Naive thymus-derived CD4-positive, alpha-beta T cell (primary cell): ENCODE data around the gene SYDE2. TPM values are rescaled to one million over a fixed set of nuclear protein-coding genes. Genes with fewer than 3 reads are reported as not detected.
"Not testable (repeated sequence)": the region's sequence is repeated elsewhere in the genome, so short reads cannot be mapped to it uniquely, and the experiment has no call there.

Experiments used
- ATAC-seq: fragments of 150-1000 bp; cut with Tn5 transposase; 2 replicates; pipeline ENCODE4 v1.10.0; 2021; ENCODE audit warnings: mild to moderate bottlenecking, moderate library complexity
- CTCF ChIA-PET: fragments of 350-600 bp; sonication (Branson Sonifier 250); formaldehyde crosslinking; loops from one replicate; lab custom pipeline; 2021; ENCODE audit warnings: antibody characterized with exemption; lab: Charles Lee
- POLR2A ChIA-PET: fragments of 350-600 bp; sonication (Branson Sonifier 250); formaldehyde crosslinking; loops from one replicate; lab custom pipeline; 2021; ENCODE audit warnings: antibody characterized with exemption, inconsistent platforms; lab: Charles Lee
- DNase-seq, 9 donors: peaks; one replicate each; pipeline versions ENCODE4 v3.0.0 to v3.0.0-alpha.2; 2020 to 2022; ENCODE audit warnings: mixed read lengths in 1 of 9
- H3K27ac ChIP-seq: one replicate; pipeline ENCODE4 v1.7.0; 2013; ENCODE audit warnings: mild to moderate bottlenecking, low read depth, low read length, moderate library complexity
- H3K27me3 ChIP-seq, 2 donors: one replicate each; pipeline ENCODE4 v1.7.0; 2013; ENCODE audit warnings: low read length in 2 of 2, mild to moderate bottlenecking in 2 of 2, moderate library complexity in 2 of 2; ENCODE audit not compliant: control insufficient read depth in 2 of 2, insufficient read depth in 2 of 2
- H3K36me3 ChIP-seq, 3 experiments: 1 replicate in 2 of 3; 2 replicates in 1 of 3; pipeline ENCODE4 v1.7.0; 2013; ENCODE audit warnings: low read length in 3 of 3, mild to moderate bottlenecking in 3 of 3, moderate library complexity in 1 of 3; ENCODE audit not compliant: insufficient read depth in 3 of 3, control insufficient read depth in 2 of 3
- H3K4me1 ChIP-seq, 2 donors: one replicate each; pipeline ENCODE4 v1.7.0; 2013; ENCODE audit warnings: low read length in 2 of 2, mild to moderate bottlenecking in 2 of 2, moderate library complexity in 1 of 2; ENCODE audit not compliant: control insufficient read depth in 2 of 2, insufficient read depth in 2 of 2
- H3K4me3 ChIP-seq: 2 replicates; pipeline ENCODE4 v1.7.0; 2013; ENCODE audit warnings: mild to moderate bottlenecking, low read length
- H3K9me3 ChIP-seq, 3 experiments: 1 replicate in 2 of 3; 2 replicates in 1 of 3; pipeline ENCODE4 v1.7.0; 2013; ENCODE audit warnings: low read length in 3 of 3; ENCODE audit not compliant: control insufficient read depth in 2 of 3
- H3K27ac Mint-ChIP-seq, 9 donors: one replicate each; pipeline ENCODE4 v1.8.0; 2020 to 2022; ENCODE audit warnings: mixed read lengths in 9 of 9, mild to moderate bottlenecking in 8 of 9, moderate library complexity in 5 of 9, inconsistent platforms in 2 of 9
- H3K27me3 Mint-ChIP-seq, 5 donors: one replicate each; pipeline ENCODE4 v1.8.0; 2021 to 2022; ENCODE audit warnings: mixed read lengths in 5 of 5, mild to moderate bottlenecking in 1 of 5
- H3K36me3 Mint-ChIP-seq, 5 donors: one replicate each; pipeline ENCODE4 v1.8.0; 2020 to 2022; ENCODE audit warnings: mixed read lengths in 5 of 5, mild to moderate bottlenecking in 3 of 5, inconsistent platforms in 1 of 5
- H3K4me1 Mint-ChIP-seq, 7 donors: one replicate each; pipeline ENCODE4 v1.8.0; 2020 to 2022; ENCODE audit warnings: mixed read lengths in 7 of 7, mild to moderate bottlenecking in 3 of 7, inconsistent platforms in 1 of 7
- H3K4me3 Mint-ChIP-seq, 10 donors: one replicate each; pipeline ENCODE4 v1.8.0; 2020 to 2022; ENCODE audit warnings: mild to moderate bottlenecking in 10 of 10, mixed read lengths in 10 of 10, moderate library complexity in 6 of 10, inconsistent platforms in 2 of 10
- H3K9me3 Mint-ChIP-seq, 11 donors: one replicate each; pipeline ENCODE4 v1.8.0; 2020 to 2022; ENCODE audit warnings: mixed read lengths in 11 of 11, mild to moderate bottlenecking in 4 of 11, inconsistent platforms in 1 of 11, moderate library complexity in 1 of 11
- intact Hi-C, 2 donors: fragments of 100-400 bp; cut with micrococcal nuclease; formaldehyde crosslinking; loops; one replicate each; pipeline ENCODE4 v1.15.1; 2023
- polyA plus RNA-seq, 2 donors: library from polyadenylated mRNA; unstranded; fragments of 300-500 nt; fragmentation: Illumina TruSeq; gene quantifications; one replicate each; pipeline ENCODE4 v1.2.3, GENCODE V29; 2021
- total RNA-seq, 6 experiments: library from RNA in 5 of 6; stranded (reverse) in 5 of 6; gene quantifications; 1 replicate in 5 of 6; 2 replicates in 1 of 6; pipeline ENCODE4 v1.2.3 and lab custom pipeline; 2021 to 2026

SYDE2 gene
- total and polyA plus RNA-seq, 7 experiments from 2014 or later = 1.2 to 9.1 (median 5.7) TPM

DNA sequence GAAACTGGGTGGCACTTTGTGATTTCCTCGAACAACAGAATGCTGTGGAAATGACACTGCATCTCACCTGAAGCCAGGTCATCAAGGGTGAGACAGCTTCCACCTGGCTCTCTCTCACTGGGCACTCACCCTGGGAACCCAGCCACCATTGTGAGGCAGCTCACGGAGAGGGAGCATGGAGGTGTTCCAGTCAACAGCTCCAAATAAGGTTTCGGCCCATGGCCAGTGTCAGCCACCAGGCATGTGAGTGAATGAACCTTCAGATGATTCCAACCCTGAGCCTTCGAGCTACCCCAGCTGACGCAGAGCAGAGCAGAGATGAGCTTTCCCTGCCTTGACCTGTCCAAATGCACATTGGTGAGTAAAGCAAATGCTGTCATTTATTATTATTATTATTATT is 58.1 kb downstream of the SYDE2 start:
- no peaks in the 10 kb centered on the region for H3K4me1 ChIP-seq
- Mint-ChIP-seq H3K27ac (no peak overlapping the region), H3K4me3 (no peak overlapping the region), H3K27me3 (peaks cover 0 to 5% (median 0%) of the 10 kb centered on the region in 5 donors), H3K36me3 (peaks cover 0 to 2% (median 0%) of the 10 kb centered on the region in 5 donors), H3K9me3 (peaks cover 0 to 2% (median 0%) of the 10 kb centered on the region in 11 donors), H3K4me1 (peaks cover 0 to 8% (median 0%) of the 10 kb centered on the region in 7 donors)
- no peaks in the 10 kb centered on the region for H3K36me3 ChIP-seq
- intact Hi-C loops = no loop called here
- DNase-seq = no peak
- H3K27ac ChIP-seq = no peak overlapping the region
- no peak for ATAC-seq
- H3K9me3 ChIP-seq = no peaks in the 10 kb centered on the region
- H3K27me3 ChIP-seq = no peaks in the 10 kb centered on the region
- POLR2A ChIA-PET = no interaction called here
- H3K4me3 ChIP-seq = no peak overlapping the region
- CTCF ChIA-PET = no interaction called here

DNA sequence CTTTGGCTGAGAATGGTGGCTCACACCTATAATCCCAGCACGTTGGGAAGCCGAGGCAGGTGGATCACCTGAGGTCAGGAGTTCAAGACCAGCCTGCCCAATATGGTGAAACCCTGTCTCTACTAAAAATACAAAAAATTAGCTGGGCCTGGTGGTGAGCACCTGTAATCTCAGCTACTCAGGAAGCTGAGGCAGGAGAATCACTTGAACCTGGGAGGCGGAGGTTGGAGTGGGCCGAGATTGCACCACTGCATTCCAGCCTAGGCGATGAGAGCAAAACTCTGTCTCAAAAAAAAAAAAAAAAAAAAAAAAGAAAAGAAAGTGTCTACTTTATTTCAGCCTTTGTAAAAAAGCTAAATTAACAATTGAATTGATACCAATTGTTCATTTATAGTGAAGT is 62.4 kb downstream of the SYDE2 start:
- H3K4me3 Mint-ChIP-seq, H3K27ac ChIP-seq, H3K27ac Mint-ChIP-seq, DNase-seq, H3K4me1 Mint-ChIP-seq, H3K4me3 ChIP-seq, POLR2A ChIA-PET, ATAC-seq, H3K4me1 ChIP-seq, H3K27me3 Mint-ChIP-seq, H3K9me3 ChIP-seq, H3K36me3 Mint-ChIP-seq, intact Hi-C loops, H3K36me3 ChIP-seq, H3K27me3 ChIP-seq, H3K9me3 Mint-ChIP-seq: not testable (repeated sequence)
- CTCF ChIA-PET = interaction anchor here (1.1 kb wide), 1 partner anchor 193 kb away, joined by 3 read pairs; no protein-coding TSS in a partner anchor

DNA sequence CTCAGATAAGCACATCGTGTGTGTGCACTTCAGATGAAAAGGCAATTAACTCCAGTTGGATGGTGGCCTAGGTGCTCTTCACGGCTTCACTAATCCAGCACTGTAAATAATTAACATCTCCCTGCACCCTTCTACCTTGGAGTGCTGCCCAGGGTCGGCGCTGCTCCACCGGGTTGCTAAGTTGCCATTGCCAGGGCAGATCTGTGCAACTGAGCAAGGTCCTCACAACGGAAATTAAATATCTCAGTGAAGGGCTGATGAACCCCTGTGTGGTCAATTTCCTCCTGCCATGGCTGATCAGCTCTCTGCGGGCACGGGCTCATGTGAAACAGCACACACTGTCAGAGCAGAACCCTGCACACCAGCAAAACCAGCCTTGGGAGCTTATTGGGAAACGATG is 63.2 kb downstream of the SYDE2 start:
- no peaks in the 10 kb centered on the region for H3K27me3 ChIP-seq
- ATAC-seq (no peak), DNase-seq (no peak)
- H3K4me1 ChIP-seq = no peaks in the 10 kb centered on the region
- Mint-ChIP-seq H3K9me3 (no peaks in the 10 kb centered on the region), H3K4me1 (peaks cover 0 to 3% (median 0%) of the 10 kb centered on the region in 7 donors), H3K4me3 (no peak overlapping the region), H3K36me3 (no peaks in the 10 kb centered on the region), H3K27me3 (peaks cover 0 to 5% (median 0%) of the 10 kb centered on the region in 5 donors), H3K27ac (no peak overlapping the region)
- no peaks in the 10 kb centered on the region for H3K36me3 ChIP-seq
- no peak overlapping the region for H3K27ac ChIP-seq
- no peaks in the 10 kb centered on the region for H3K9me3 ChIP-seq
- no peak overlapping the region for H3K4me3 ChIP-seq
- POLR2A ChIA-PET = no interaction called here
- intact Hi-C loops = no loop called here
- CTCF ChIA-PET = no interaction called here

DNA sequence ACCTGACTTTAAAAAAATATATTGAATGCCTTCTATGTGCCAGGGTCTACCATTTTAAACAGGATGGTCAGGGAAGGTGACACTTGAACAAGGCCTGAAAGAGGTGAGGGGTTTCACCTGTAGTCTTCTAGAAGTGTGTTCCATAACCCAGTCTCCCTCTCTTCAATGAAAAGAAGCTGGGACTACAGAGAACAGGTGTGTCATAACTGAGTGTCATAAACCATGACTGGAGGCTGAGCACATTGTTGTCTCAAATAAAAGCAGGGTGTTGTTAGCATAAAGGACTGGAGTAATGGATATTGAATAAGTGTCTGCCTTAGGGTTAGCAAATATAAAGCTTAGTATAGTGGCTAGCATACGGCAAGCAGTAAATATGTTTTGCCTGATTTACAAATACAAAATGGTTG is 65.4 kb downstream of the SYDE2 start:
- POLR2A ChIA-PET = no interaction called here
- DNase-seq (no peak), ATAC-seq (no peak)
- no peaks in the 10 kb centered on the region for H3K36me3 Mint-ChIP-seq
- Histone ChIP-seq H3K27ac (no peak overlapping the region), H3K4me3 (no peak overlapping the region), H3K4me1 (no peaks in the 10 kb centered on the region), H3K27me3 (no peaks in the 10 kb centered on the region), H3K9me3 (no peaks in the 10 kb centered on the region), H3K36me3 (no peaks in the 10 kb centered on the region)
- no peak overlapping the region for H3K4me3 Mint-ChIP-seq
- peaks cover 0 to 10% (median 0%) of the 10 kb centered on the region in 5 donors for H3K27me3 Mint-ChIP-seq
- peaks cover 0 to 2% (median 0%) of the 10 kb centered on the region in 7 donors for H3K4me1 Mint-ChIP-seq
- no peak overlapping the region for H3K27ac Mint-ChIP-seq
- CTCF ChIA-PET = no interaction called here
- H3K9me3 Mint-ChIP-seq = no peaks in the 10 kb centered on the region
- intact Hi-C loops = no loop called here

DNA sequence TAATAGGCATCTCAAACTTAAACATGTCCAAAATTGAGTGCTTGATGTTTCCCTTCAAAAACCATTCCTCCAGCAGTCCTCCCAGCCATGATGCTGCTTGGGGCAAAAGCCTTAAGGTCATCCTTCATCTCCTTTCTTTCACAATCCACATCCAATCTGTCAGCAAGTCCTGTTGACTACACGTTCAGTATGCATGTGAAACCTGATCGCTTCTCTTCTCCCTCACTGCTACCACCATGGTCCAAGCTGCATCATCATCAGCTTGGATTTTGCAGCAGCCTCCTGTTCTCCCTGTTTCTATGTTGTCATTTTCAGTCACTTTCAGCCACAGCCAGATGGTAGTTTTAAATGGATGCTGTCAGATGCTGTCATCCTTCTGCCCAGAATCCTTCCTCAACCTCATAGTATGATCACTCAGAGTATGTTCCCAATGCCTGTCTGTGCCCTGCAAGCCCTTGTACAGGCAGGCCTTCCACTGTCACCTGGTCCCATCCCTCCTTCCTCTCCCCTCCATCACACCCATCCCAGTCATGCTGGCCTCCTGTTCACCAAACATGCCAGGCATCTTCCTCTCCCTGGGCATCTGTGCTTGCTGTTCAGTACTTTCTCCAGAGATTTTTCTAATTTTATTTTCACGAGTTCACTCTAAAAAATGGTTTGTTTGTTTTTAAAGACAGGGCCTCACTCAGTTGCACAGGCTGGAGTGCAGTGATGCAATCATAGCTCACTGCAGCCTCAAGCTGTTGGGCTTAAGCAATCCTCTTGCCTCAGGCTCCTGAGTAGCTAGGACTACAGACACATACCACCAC is 66.0 kb downstream of the SYDE2 start:
- no peak for ATAC-seq
- H3K9me3 Mint-ChIP-seq = no peaks in the 10 kb centered on the region

DNA sequence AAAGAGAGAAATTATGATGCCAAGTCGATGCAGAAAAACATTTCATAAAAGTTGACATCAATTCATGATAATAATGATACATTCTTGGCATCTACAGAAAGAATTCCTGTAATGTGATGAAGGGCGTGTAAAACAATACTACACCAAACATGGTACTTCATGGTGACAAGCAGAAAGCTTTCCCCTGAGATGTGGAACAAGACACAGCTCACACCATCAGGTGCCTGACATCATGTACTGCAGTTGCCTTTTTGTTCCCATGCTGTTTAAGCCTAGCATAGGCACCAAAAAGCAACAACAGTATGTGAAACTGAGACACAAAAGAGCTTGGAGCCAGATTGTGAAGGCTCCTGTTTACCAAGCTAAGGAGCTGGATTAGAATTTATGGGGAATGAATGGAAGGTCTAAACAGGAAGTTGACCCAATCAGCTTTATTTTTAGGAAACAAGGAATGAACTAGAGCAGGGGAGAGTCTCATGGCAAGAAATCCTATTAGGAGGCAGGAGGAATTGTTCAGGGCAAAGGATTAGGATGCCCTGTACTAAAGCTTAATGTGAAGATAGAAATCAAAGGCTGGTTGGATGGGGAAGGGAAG is 67.2 kb downstream of the SYDE2 start:
- H3K9me3 Mint-ChIP-seq = no peaks in the 10 kb centered on the region

More for the DNA sequence above, 66.0 kb downstream of the SYDE2 start:
- no peak overlapping the region for H3K4me3 ChIP-seq
- intact Hi-C loops = no loop called here
- peaks cover 0 to 10% (median 0%) of the 10 kb centered on the region in 5 donors for H3K27me3 Mint-ChIP-seq
- no peak for DNase-seq
- no peaks in the 10 kb centered on the region for H3K4me1 Mint-ChIP-seq
- no peak overlapping the region for H3K27ac ChIP-seq
- ChIA-PET POLR2A (no interaction called here), CTCF (no interaction called here)
- no peak overlapping the region for H3K27ac Mint-ChIP-seq
- H3K9me3 ChIP-seq = no peaks in the 10 kb centered on the region
- no peaks in the 10 kb centered on the region for H3K4me1 ChIP-seq
- H3K36me3 Mint-ChIP-seq = no peaks in the 10 kb centered on the region
- no peaks in the 10 kb centered on the region for H3K36me3 ChIP-seq
- H3K4me3 Mint-ChIP-seq = no peak overlapping the region
- no peaks in the 10 kb centered on the region for H3K27me3 ChIP-seq

More for the DNA sequence above, 67.2 kb downstream of the SYDE2 start:
- Histone ChIP-seq H3K36me3 (no peaks in the 10 kb centered on the region), H3K4me1 (no peaks in the 10 kb centered on the region), H3K27me3 (no peaks in the 10 kb centered on the region), H3K4me3 (no peak overlapping the region), H3K9me3 (no peaks in the 10 kb centered on the region), H3K27ac (no peak overlapping the region)
- Mint-ChIP-seq H3K4me3 (no peak overlapping the region), H3K27ac (no peak overlapping the region), H3K36me3 (no peaks in the 10 kb centered on the region), H3K27me3 (peaks cover 0 to 10% (median 0%) of the 10 kb centered on the region in 5 donors), H3K4me1 (no peaks in the 10 kb centered on the region)
- no peak for ATAC-seq
- intact Hi-C loops = no loop called here
- CTCF ChIA-PET = no interaction called here
- POLR2A ChIA-PET = interaction anchor here (0.7 kb wide), 1 partner anchor 125 kb away, joined by 3 read pairs; no protein-coding TSS in a partner anchor
- DNase-seq = no peak
